Peyer's patch (tissue), 4 donors: ENCODE measurements around the gene ERC2.

ENCODE experiments used
- CTCF ChIP-seq, 6 experiments: fragments of 450-650 bp in 4 of 6; fragments of 200-600 bp in 2 of 6; sonication (generic) in 1 of 6; IDR thresholded peaks; one replicate each; pipeline ENCODE4 v1.5.1; 2017 to 2019; ENCODE audit warnings: antibody characterized with exemption in 6 of 6, mild to moderate bottlenecking in 3 of 6, moderate library complexity in 1 of 6
- POLR2A ChIP-seq, 2 donors: fragments of 450-650 bp; IDR thresholded peaks; one replicate each; pipeline ENCODE4 v1.5.1; 2017; ENCODE audit warnings: antibody characterized with exemption in 2 of 2, mild to moderate bottlenecking in 2 of 2, moderate library complexity in 2 of 2

GRCh38 chr3:56361731-56362130, 106.5 kb downstream of the ERC2 start:
- TF ChIP-seq CTCF (IDR thresholded peaks at IDR 0.05) (no peak), POLR2A (IDR thresholded peaks at IDR 0.05) (no peak)
